Choroid plexus epithelial cell (primary cell): ENCODE data around the gene ABI2.
A peak's percentile ranks its signal among the peaks of the same experiment; 100 is the strongest.

Experiments used
- DNase-seq: peaks from one replicate; pipeline ENCODE4 v3.0.0-alpha.2; 2010; ENCODE audit warnings: low read depth
- H3K4me3 ChIP-seq: 2 replicates; pipeline ENCODE4 v1.5.1; 2011; ENCODE audit warnings: low read depth, mild to moderate bottlenecking, control low read depth, low read length, moderate library complexity
- CTCF ChIP-seq: conservative IDR thresholded peaks from 2 replicates; pipeline ENCODE4 v1.5.1; 2011; ENCODE audit warnings: low read depth, mild to moderate bottlenecking, control low read depth, inconsistent platforms, low read length, moderate library complexity

Gene ABI2

GRCh38 chr2:203440671-203441070 is 112.5 kb downstream of the ABI2 start:
- no peak overlapping the region for H3K4me3 ChIP-seq
- no peak for TF ChIP-seq CTCF
- no peak for DNase-seq

GRCh38 chr2:203441463-203441862 is 113.3 kb downstream of the ABI2 start:
- H3K4me3 ChIP-seq, result no peak overlapping the region
- no peak for TF ChIP-seq CTCF
- DNase-seq, result no peak

- TF ChIP-seq CTCF, result no peak
- DNase-seq, result peak; percentile 55
- H3K4me3 ChIP-seq, result no peak overlapping the region
Measured at GRCh38 chr2:203442463-203442862, 114.3 kb downstream of the ABI2 start.

GRCh38 chr2:203444738-203445137 is 116.5 kb downstream of the ABI2 start:
- no peak for DNase-seq
- no peak for TF ChIP-seq CTCF
- H3K4me3 ChIP-seq, result no peak overlapping the region

- TF ChIP-seq CTCF, result no peak
- peak; percentile 75 for DNase-seq
- no peak overlapping the region for H3K4me3 ChIP-seq
Measured at GRCh38 chr2:203446071-203446481, 117.9 kb downstream of the ABI2 start.

GRCh38 chr2:203446780-203447179 is 118.6 kb downstream of the ABI2 start:
- no peak for TF ChIP-seq CTCF
- DNase-seq, result no peak
- H3K4me3 ChIP-seq, result no peak overlapping the region

- H3K4me3 ChIP-seq, result no peak overlapping the region
- no peak for TF ChIP-seq CTCF
- no peak for DNase-seq
Measured at GRCh38 chr2:203450561-203450960, 122.4 kb downstream of the ABI2 start.
